Spleen (tissue), 7 donors: ENCODE measurements around the gene IQGAP2.

Experiments used
- CTCF ChIP-seq, 11 experiments: fragments of 200-600 bp in 7 of 11; fragments of 450-650 bp in 4 of 11; sonication (generic) in 4 of 11; IDR thresholded peaks in 8 of 11; conservative IDR thresholded peaks in 3 of 11; 1 replicate in 7 of 11; 2 replicates in 4 of 11; pipeline versions ENCODE4 v1.4.0 to v1.8.0; 2016 to 2021; ENCODE audit warnings: antibody characterized with exemption in 11 of 11, inconsistent platforms in 4 of 11, mild to moderate bottlenecking in 1 of 11
- POLR2A ChIP-seq, 3 donors: fragments of 450-650 bp; IDR thresholded peaks; one replicate each; pipeline ENCODE4 v1.5.1; 2017; ENCODE audit warnings: antibody characterized with exemption in 3 of 3, mild to moderate bottlenecking in 1 of 3
- donor health status: DM: no; HTN: no; CAD: no; lungs with moderate emphysema.
- donor health status: DM: no; HTN: no; CAD: no.
- donor health status: DM: no; HTN: no; CAD: no.

DNA sequence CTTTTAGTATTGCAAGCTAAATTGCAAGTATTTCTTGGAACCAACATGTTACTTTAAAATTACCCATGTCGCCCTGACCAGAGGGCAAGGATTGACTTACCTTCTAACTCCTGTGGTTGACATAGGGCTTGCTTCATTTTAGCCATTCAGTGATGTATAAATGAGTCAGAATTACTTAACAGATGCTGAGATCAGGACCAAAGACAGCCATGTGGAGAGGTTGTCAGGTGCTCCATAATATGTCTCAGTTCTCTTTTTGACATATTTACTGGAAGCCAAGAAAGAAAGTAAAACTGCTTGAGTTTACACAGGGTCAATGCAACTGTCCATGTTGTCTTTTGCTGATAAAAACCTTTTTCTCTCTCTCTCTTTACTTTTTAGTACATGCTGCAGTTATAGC is 186.9 kb downstream of the IQGAP2 start:
- TF ChIP-seq POLR2A (IDR thresholded peaks at IDR 0.05) (no peak), CTCF (IDR thresholded peaks at IDR 0.05 in 8 of 11, conservative IDR thresholded peaks at IDR 0.05 in 3 of 11) (no peak)
